HG03354 (cell line): ENCODE results near the gene TRAPPC12.

Source experiments
- ATAC-seq: cut with Tn5 transposase; IDR thresholded peaks from one replicate; pipeline ENCODE4 v1.9.1; 2021; ENCODE audit warnings: mild to moderate bottlenecking; ENCODE audit not compliant: unreplicated experiment, poor library complexity, severe bottlenecking

TRAPPC12 gene

GRCh38 chr2:3520591-3520990 lies 141.1 kb downstream of the TRAPPC12 start:
- no peak for ATAC-seq

- no peak for ATAC-seq
Measured at GRCh38 chr2:3522961-3523421, 143.5 kb downstream of the TRAPPC12 start.

DNA sequence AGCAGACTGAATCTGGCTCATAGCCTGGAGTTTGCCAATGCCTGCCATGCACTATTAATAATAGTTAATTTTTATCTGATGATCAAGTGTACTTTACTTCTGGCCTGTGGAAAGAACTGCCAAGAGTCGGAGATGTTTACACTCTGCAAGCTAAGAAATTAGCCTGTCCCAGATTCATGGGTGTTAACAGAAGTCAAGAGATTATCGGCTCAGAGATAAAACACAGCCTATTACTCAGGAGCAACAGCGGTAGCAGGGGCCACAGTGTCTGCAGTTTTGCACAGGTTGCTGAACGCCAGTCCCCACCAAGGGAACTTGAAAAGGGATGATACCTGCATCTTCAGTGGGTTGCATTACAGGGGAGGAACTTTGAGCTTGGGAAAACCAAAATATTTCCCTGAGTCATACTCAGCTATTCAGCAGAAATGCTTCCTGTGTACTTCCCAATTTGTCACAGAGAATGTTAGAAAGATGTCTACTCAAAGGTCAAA lies 144.1 kb downstream of the TRAPPC12 start:
- ATAC-seq, result no peak

GRCh38 chr2:3526871-3527270 lies 147.4 kb downstream of the TRAPPC12 start:
- ATAC-seq, result no peak

DNA sequence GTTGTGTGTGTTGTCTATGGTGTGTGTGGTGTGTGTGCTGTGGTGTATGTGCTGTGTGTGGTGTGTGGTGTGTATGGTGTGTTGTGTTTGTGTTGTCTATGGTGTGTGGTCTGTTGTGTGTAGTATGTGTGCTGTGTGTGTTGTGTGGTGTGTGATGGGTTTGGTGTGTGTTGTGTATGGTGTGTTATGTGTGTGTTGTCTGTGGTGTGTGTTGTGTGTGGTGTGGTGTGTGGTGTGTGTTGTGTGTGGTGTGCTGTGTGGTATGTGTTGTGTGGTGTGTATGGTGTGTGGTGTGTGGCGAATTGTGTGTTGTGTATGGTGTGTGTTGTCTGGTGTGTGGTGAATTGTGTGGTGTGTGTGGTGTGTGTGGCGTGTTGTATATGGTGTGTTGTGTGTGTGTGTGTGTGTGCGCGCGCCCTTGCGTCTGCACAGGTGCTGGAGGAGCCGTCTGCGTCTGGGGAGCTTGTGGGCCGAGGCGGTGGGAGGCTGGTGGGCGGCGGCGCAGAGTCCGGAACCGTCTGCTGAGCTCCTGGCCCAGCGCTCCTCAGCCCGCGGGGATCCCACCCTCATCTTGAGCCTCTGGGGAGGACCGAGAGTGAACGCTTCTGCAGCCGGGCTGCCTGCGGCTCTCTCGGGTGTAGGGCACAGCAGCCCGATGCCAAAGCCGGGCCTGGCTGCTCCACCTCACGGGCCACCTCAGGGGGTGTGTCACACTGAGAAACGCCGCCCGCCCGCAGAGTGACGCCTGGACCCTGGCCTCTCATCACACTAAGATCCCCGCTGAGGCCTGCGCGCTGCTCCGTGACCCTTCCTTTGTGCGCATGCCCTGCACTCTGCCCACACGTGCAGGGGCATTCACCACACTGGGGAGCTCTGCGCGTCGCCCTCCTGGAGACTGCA lies 148.6 kb downstream of the TRAPPC12 start:
- no peak for ATAC-seq
